Measurements from ENCODE around the gene TPGS1.

TPGS1 gene

DNA sequence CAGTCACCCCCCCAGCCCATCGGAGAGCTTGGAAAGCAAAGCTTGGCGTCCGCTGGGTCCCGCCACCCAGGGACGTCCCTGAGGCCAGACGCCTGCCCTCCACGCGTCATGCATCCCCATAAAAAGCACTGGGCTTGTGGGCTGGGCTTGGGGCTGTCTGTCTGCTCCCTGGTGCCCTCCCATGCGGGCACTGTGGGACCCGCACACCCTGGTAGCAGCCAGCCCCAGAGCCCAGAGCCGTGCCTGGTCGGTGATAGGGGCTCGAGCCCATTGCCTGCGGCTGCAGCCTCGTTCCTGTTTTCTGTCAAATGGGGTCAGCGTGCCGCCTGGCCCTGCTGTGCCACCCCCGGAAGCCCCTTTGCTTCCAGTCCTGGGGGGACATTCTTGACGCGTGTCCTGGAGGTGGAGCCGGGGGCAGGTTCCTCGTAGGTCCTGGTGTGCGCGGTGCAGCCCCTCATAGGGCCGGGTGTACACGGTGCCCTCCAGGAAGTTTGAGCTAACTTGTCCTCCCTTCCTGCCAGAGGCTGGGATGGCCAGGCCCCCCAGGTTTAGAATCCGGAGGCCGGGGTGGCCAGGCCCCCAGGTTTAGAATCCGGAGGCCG, 32.2 kb downstream of the TPGS1 start:
- H3K4ac ChIP-seq (ENCODE audit: low read length): no peak overlapping the region
- no peak overlapping the region for H3K4me3 ChIP-seq (ENCODE audit: low read length in 2 of 2)
- H3K27ac ChIP-seq (replicated peaks; ENCODE audit: low read length): no peak overlapping the region
- H2BK5ac ChIP-seq (ENCODE audit: low read length): no peak overlapping the region
- no peak overlapping the region for H2BK15ac ChIP-seq (ENCODE audit: low read length)
- H3K14ac ChIP-seq (ENCODE audit: low read length): no peak overlapping the region
- DNase-seq (ENCODE audit: low spot score): no peak
- H3K18ac ChIP-seq (ENCODE audit: low read length): peak overlapping the region; percentile 11
- H4K91ac ChIP-seq (ENCODE audit: low read depth, low read length, poor library complexity): no peak overlapping the region
- H2AK5ac ChIP-seq (ENCODE audit: low read depth, low read length): no peak overlapping the region
- H2BK12ac ChIP-seq (ENCODE audit: low read length): peak overlapping the region; percentile 41
- H4K8ac ChIP-seq (ENCODE audit: low read depth, low read length): no peak overlapping the region
- no peaks in the 10 kb centered on the region for H3K27me3 ChIP-seq (ENCODE audit: control insufficient read depth in 3 of 3, insufficient read depth in 3 of 3, low read depth in 1 of 3, low read length in 3 of 3)
- H3K79me1 ChIP-seq (ENCODE audit: low read depth, low read length): peaks cover 32% of the 10 kb centered on the region
- no CpG with 5 or more reads among the region's 30 CpGs for WGBS, 2 donors (ENCODE audit: extremely low coverage in 2 of 2, insufficient read length in 2 of 2, insufficient replicate concordance in 1 of 2)
- H3K4me1 ChIP-seq (ENCODE audit: control insufficient read depth in 2 of 2, insufficient read depth in 1 of 2, low read depth in 1 of 2, low read length in 2 of 2): no peaks in the 10 kb centered on the region
- H3K9ac ChIP-seq (ENCODE audit: low read depth, low read length, poor library complexity): peak overlapping the region; percentile 44
- no peak overlapping the region for H2BK120ac ChIP-seq (ENCODE audit: low read depth, low read length)
- H2AFZ ChIP-seq (ENCODE audit: low read length): no peak overlapping the region
- no peaks in the 10 kb centered on the region for H3K9me3 ChIP-seq (replicated peaks in 1 of 2; ENCODE audit: control insufficient read depth in 2 of 2, insufficient read depth in 1 of 2, low read depth in 1 of 2, low read length in 2 of 2)
- peak overlapping the region; percentile 55 for H3K23ac ChIP-seq (ENCODE audit: low read depth, low read length, poor library complexity)
- H3K4me2 ChIP-seq (ENCODE audit: insufficient read depth, low read length, poor library complexity, severe bottlenecking): no peak overlapping the region
- peaks cover 49 to 74% of the 10 kb centered on the region in 2 donors for H3K36me3 ChIP-seq (replicated peaks in 1 of 2; ENCODE audit: control insufficient read depth in 2 of 2, insufficient read depth in 2 of 2, low read length in 2 of 2)

DNA sequence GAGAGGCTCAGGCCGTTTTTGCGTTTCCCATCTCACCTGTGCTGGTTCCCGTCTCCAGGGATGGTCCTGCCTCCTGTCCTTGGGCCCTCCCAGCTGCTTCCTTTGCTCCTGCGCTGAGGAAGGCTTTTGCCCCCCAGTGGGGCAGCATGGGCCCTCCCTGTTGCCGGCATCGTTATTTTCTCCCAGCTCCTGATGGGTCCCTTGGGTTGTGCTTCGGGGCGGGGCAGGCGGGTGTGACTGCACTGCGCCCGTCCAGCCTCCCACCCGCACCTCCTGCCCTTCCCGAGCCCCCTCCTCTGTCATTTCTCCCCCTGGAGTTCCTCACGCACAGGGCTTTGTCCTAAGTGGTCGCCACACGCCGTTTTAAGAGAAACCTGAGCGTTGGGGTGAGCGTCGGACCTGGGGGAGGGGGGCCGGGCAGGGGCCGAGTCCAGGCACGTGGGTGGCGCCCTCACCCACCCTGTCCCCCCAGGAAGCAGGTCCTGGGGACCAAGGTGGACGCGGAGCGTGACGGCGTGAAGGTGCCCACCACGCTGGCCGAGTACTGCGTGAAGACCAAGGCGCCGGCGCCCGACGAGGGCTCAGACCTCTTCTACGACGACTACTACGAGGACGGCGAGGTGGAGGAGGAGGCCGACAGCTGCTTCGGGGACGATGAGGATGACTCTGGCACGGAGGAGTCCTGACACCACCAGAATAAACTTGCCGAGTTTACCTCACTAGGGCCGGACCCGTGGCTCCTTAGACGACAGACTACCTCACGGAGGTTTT, 33.8 kb downstream of the TPGS1 start:
- no peak overlapping the region for H3K4me3 ChIP-seq (ENCODE audit: low read length in 2 of 2)
- no peaks in the 10 kb centered on the region for H3K9me3 ChIP-seq (replicated peaks in 1 of 2; ENCODE audit: control insufficient read depth in 2 of 2, insufficient read depth in 1 of 2, low read depth in 1 of 2, low read length in 2 of 2)
- H2AK5ac ChIP-seq (ENCODE audit: low read depth, low read length): no peak overlapping the region
- no peak overlapping the region for H4K91ac ChIP-seq (ENCODE audit: low read depth, low read length, poor library complexity)
- no peaks in the 10 kb centered on the region for H3K27me3 ChIP-seq (ENCODE audit: control insufficient read depth in 3 of 3, insufficient read depth in 3 of 3, low read depth in 1 of 3, low read length in 3 of 3)
- no peak overlapping the region for H2AFZ ChIP-seq (ENCODE audit: low read length)
- H3K4me1 ChIP-seq (ENCODE audit: control insufficient read depth in 2 of 2, insufficient read depth in 1 of 2, low read depth in 1 of 2, low read length in 2 of 2): peaks cover 0 to 2% of the 10 kb centered on the region in 2 donors
- H3K4me2 ChIP-seq (ENCODE audit: insufficient read depth, low read length, poor library complexity, severe bottlenecking): no peak overlapping the region
- H4K8ac ChIP-seq (ENCODE audit: low read depth, low read length): no peak overlapping the region
- H3K79me1 ChIP-seq (ENCODE audit: low read depth, low read length): peaks cover 24% of the 10 kb centered on the region
- H2BK12ac ChIP-seq (ENCODE audit: low read length): no peak overlapping the region
- H3K27ac ChIP-seq (replicated peaks; ENCODE audit: low read length): no peak overlapping the region
- H3K14ac ChIP-seq (ENCODE audit: low read length): no peak overlapping the region
- H2BK15ac ChIP-seq (ENCODE audit: low read length): no peak overlapping the region
- no peak overlapping the region for H3K18ac ChIP-seq (ENCODE audit: low read length)
- H3K9ac ChIP-seq (ENCODE audit: low read depth, low read length, poor library complexity): no peak overlapping the region
- H3K4ac ChIP-seq (ENCODE audit: low read length): no peak overlapping the region
- no peak for DNase-seq (ENCODE audit: low spot score)
- no peak overlapping the region for H2BK120ac ChIP-seq (ENCODE audit: low read depth, low read length)
- H2BK5ac ChIP-seq (ENCODE audit: low read length): no peak overlapping the region
- peaks cover 38 to 60% of the 10 kb centered on the region in 2 donors for H3K36me3 ChIP-seq (replicated peaks in 1 of 2; ENCODE audit: control insufficient read depth in 2 of 2, insufficient read depth in 2 of 2, low read length in 2 of 2)
- WGBS, 2 donors (ENCODE audit: extremely low coverage in 2 of 2, insufficient read length in 2 of 2, insufficient replicate concordance in 1 of 2): no CpG with 5 or more reads among the region's 51 CpGs
- no peak overlapping the region for H3K23ac ChIP-seq (ENCODE audit: low read depth, low read length, poor library complexity)

DNA sequence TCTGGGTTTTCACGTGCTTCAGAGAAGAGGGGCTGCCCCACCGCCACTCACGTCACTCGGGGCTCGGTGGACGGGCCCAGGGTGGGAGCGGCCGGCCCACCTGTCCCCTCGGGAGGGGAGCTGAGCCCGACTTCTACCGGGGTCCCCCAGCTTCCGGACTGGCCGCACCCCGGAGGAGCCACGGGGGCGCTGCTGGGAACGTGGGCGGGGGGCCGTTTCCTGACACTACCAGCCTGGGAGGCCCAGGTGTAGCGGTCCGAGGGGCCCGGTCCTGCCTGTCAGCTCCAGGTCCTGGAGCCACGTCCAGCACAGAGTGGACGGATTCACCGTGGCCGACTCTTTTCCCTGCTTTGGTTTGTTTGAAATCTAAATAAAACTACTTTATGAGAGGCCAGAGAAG, 34.4 kb downstream of the TPGS1 start:
- H2BK120ac ChIP-seq (ENCODE audit: low read depth, low read length): no peak overlapping the region
- no CpG with 5 or more reads among the region's 26 CpGs for WGBS, 2 donors (ENCODE audit: extremely low coverage in 2 of 2, insufficient read length in 2 of 2, insufficient replicate concordance in 1 of 2)
- H2BK15ac ChIP-seq (ENCODE audit: low read length): no peak overlapping the region
- H3K9me3 ChIP-seq (replicated peaks in 1 of 2; ENCODE audit: control insufficient read depth in 2 of 2, insufficient read depth in 1 of 2, low read depth in 1 of 2, low read length in 2 of 2): no peaks in the 10 kb centered on the region
- H3K4me1 ChIP-seq (ENCODE audit: control insufficient read depth in 2 of 2, insufficient read depth in 1 of 2, low read depth in 1 of 2, low read length in 2 of 2): peaks cover 0 to 2% of the 10 kb centered on the region in 2 donors
- no peak overlapping the region for H3K4me2 ChIP-seq (ENCODE audit: insufficient read depth, low read length, poor library complexity, severe bottlenecking)
- H3K9ac ChIP-seq (ENCODE audit: low read depth, low read length, poor library complexity): no peak overlapping the region
- no peak overlapping the region for H3K27ac ChIP-seq (replicated peaks; ENCODE audit: low read length)
- DNase-seq (ENCODE audit: low spot score): no peak
- H3K18ac ChIP-seq (ENCODE audit: low read length): no peak overlapping the region
- H3K27me3 ChIP-seq (ENCODE audit: control insufficient read depth in 3 of 3, insufficient read depth in 3 of 3, low read depth in 1 of 3, low read length in 3 of 3): no peaks in the 10 kb centered on the region
- peak overlapping the region; percentile 55 for H3K23ac ChIP-seq (ENCODE audit: low read depth, low read length, poor library complexity)
- H2BK12ac ChIP-seq (ENCODE audit: low read length): no peak overlapping the region
- H3K4ac ChIP-seq (ENCODE audit: low read length): no peak overlapping the region
- H2AFZ ChIP-seq (ENCODE audit: low read length): no peak overlapping the region
- no peak overlapping the region for H3K14ac ChIP-seq (ENCODE audit: low read length)
- peaks cover 18% of the 10 kb centered on the region for H3K79me1 ChIP-seq (ENCODE audit: low read depth, low read length)
- no peak overlapping the region for H2AK5ac ChIP-seq (ENCODE audit: low read depth, low read length)
- H3K36me3 ChIP-seq (replicated peaks in 1 of 2; ENCODE audit: control insufficient read depth in 2 of 2, insufficient read depth in 2 of 2, low read length in 2 of 2): peaks cover 32 to 54% of the 10 kb centered on the region in 2 donors
- no peak overlapping the region for H3K4me3 ChIP-seq (ENCODE audit: low read length in 2 of 2)
- H4K91ac ChIP-seq (ENCODE audit: low read depth, low read length, poor library complexity): no peak overlapping the region
- H2BK5ac ChIP-seq (ENCODE audit: low read length): no peak overlapping the region
- H4K8ac ChIP-seq (ENCODE audit: low read depth, low read length): no peak overlapping the region

DNA sequence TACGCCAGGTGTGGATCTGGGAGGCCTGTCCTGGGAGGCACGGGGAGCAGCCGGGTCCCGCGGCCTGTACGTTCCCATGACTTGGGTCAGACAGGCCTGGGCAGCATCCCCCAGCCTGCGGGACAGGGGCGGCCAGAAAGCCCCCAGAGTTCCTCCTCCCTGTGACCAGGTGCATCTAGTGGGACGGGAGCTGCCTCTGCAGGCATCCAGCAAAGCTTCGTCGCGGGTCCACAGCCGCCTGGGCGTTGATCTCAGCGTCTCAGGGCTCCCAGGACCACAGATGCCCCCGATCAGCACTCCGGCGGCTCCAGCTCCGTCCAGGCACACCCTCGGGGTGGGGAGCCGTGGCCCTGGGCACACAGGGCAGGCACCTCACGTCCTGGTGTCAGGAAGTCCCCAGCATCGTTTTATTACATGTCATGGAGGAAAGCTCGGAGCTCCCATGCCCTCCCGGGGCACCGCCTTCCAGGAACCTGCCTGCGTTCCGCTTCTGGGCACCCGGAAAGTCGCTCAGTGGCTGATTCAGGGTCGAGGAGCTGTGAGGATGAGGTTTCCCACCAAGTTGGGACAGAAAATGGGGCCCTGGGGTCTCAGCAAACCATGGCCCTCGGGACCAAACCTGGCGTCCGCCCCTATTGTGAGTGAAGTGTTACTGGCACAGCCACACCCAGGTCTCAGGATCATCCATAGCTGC, 35.0 kb downstream of the TPGS1 start:
- H3K27ac ChIP-seq (replicated peaks; ENCODE audit: low read length): no peak overlapping the region
- H3K4me2 ChIP-seq (ENCODE audit: insufficient read depth, low read length, poor library complexity, severe bottlenecking): no peak overlapping the region
- peaks cover 0 to 2% of the 10 kb centered on the region in 2 donors for H3K4me1 ChIP-seq (ENCODE audit: control insufficient read depth in 2 of 2, insufficient read depth in 1 of 2, low read depth in 1 of 2, low read length in 2 of 2)
- H2BK120ac ChIP-seq (ENCODE audit: low read depth, low read length): no peak overlapping the region
- peak overlapping the region; percentile 3 for H3K9ac ChIP-seq (ENCODE audit: low read depth, low read length, poor library complexity)
- WGBS, 2 donors (ENCODE audit: extremely low coverage in 2 of 2, insufficient read length in 2 of 2, insufficient replicate concordance in 1 of 2): no CpG with 5 or more reads among the region's 34 CpGs
- H4K91ac ChIP-seq (ENCODE audit: low read depth, low read length, poor library complexity): no peak overlapping the region
- no peak overlapping the region for H3K4ac ChIP-seq (ENCODE audit: low read length)
- no peaks in the 10 kb centered on the region for H3K27me3 ChIP-seq (ENCODE audit: control insufficient read depth in 3 of 3, insufficient read depth in 3 of 3, low read depth in 1 of 3, low read length in 3 of 3)
- H3K18ac ChIP-seq (ENCODE audit: low read length): peak overlapping the region; percentile 28
- peaks cover 14% of the 10 kb centered on the region for H3K79me1 ChIP-seq (ENCODE audit: low read depth, low read length)
- no peak overlapping the region for H2AFZ ChIP-seq (ENCODE audit: low read length)
- no peak for DNase-seq (ENCODE audit: low spot score)
- H2AK5ac ChIP-seq (ENCODE audit: low read depth, low read length): no peak overlapping the region
- H2BK15ac ChIP-seq (ENCODE audit: low read length): no peak overlapping the region
- no peaks in the 10 kb centered on the region for H3K9me3 ChIP-seq (replicated peaks in 1 of 2; ENCODE audit: control insufficient read depth in 2 of 2, insufficient read depth in 1 of 2, low read depth in 1 of 2, low read length in 2 of 2)
- peaks cover 27 to 49% of the 10 kb centered on the region in 2 donors for H3K36me3 ChIP-seq (replicated peaks in 1 of 2; ENCODE audit: control insufficient read depth in 2 of 2, insufficient read depth in 2 of 2, low read length in 2 of 2)
- H3K14ac ChIP-seq (ENCODE audit: low read length): no peak overlapping the region
- H2BK5ac ChIP-seq (ENCODE audit: low read length): no peak overlapping the region
- H4K8ac ChIP-seq (ENCODE audit: low read depth, low read length): no peak overlapping the region
- peak overlapping the region; percentile 55 for H3K23ac ChIP-seq (ENCODE audit: low read depth, low read length, poor library complexity)
- no peak overlapping the region for H3K4me3 ChIP-seq (ENCODE audit: low read length in 2 of 2)
- no peak overlapping the region for H2BK12ac ChIP-seq (ENCODE audit: low read length)

Data from neuronal stem cell (in vitro differentiated cells).